HG02798 (cell line): ENCODE results near the gene KCTD18.

Source experiments
- ATAC-seq: cut with Tn5 transposase; IDR thresholded peaks from one replicate; pipeline ENCODE4 v1.9.1; 2021; ENCODE audit warnings: mild to moderate bottlenecking; ENCODE audit not compliant: unreplicated experiment, poor library complexity

The KCTD18 gene

DNA sequence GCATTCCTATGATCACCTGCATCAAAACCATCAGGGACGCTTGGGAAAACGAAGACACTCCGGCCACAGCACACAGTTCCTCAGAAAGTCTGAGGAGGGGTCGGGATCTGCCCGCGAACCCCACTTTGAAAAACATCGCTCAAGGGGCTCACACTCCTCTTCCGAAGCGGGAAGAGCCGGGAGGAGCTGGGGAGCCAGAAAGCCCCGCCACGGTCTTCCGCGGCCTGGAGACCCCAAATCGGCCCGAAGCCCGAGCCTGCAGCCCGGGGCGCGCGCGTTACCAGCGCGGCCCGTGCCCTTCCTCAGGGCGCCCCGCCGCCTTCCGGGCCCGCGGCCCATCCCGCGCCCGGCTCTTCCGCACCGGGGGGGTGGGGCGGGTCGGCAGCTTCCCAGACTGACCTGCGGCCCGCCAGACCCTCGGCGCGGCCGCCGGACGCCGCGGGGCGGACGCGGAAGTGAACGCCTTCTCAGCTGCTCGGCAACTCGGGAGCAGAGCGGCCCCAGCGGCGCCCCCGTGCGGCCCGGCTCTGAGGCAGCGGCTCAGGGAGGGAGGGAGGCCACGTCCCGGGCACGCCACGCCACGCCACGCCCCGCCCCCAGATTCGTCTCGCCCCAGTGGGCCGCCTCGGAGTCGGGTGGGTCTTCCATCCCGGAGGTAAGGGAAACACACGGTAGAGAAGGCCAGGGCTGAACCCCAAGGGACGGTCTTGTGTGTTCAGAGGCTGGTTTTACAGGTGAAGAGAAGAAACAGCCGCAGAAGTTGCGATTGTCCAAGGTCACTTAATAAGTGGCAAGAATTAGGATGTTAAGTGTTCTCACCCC, at the start of gene KCTD18:
TSS of gene KCTD18 (minus strand) at position 457 of the 822 bp plus-strand sequence. CDS start 3,052 bp downstream, outside the sequence.
- ATAC-seq: peak; percentile 99

DNA sequence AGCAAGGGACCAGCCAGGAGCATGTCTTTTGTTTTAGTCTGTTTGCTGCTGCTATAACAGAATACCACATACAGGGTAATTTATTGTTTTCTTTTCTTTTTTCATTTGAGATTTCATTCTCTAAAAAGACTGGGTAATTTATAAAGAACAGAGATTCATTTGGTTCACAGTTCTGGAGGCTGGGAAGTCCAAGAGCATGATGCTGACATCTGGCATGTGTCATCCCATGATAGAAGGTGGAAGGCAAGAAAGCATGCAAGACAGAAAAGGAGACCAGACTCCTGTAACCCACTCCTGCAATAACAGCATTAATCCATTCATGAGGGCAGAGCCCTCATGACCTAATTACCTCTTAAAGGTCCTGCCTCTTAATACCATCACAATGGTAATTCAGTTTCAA, 30.9 kb upstream of the KCTD18 start:
- ATAC-seq: no peak

DNA sequence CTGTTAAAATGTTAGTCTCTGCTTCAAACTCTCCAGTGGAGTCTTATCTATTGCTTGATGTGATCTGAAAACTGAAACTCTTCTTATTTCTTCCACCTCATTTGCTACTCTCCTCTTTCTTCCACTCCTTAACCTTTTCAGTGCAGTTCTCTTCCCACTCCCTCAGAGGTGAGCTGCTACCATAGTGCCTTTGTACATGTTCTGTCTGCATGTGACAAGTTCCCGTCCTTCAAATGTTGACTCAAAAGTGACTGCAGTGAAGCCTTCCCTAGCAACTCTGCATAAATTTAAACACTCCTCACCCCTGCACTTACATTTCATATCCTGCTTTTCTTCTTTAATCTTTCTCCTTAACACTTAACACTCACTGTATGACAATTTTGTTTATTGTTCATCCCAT, 28.3 kb upstream of the KCTD18 start:
- no peak for ATAC-seq

DNA sequence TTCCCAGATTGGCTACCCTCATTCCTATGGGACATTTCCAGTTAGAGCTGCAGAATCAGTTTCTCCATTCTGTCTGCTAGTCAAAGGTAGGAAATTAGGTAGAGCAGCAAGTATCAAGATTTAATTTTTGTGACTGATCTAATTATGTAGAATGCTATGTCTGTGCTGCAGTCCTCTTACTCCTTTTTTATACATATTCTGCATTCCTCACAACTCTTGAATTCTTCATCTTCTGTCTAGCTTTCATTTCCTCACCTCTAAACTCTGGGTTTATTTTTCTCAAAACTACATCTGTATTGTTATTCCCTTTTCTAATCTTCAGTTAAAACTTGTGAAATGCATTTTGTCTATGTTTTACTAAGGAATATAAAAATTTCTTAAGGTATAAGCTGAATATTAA, 24.7 kb upstream of the KCTD18 start:
- ATAC-seq: no peak

DNA sequence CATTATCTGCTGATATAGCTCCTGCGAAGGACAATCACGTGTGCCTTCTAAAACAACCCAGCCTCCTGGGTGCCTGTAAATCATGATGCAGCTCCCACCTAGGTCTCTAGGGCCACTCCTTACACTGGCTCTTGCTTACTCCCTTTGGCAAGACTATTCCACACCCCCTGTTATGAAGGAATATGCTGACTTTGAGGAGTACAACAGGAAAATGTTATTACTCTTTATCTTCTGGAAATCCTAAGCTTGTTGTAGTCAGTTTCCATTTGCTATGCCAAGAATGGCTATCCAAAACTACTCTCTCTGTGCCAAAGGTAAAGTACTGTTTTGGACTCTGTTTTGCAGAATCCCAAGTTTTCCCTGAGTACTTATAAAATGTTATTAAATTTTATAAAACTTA, 23.9 kb upstream of the KCTD18 start:
- ATAC-seq: no peak

DNA sequence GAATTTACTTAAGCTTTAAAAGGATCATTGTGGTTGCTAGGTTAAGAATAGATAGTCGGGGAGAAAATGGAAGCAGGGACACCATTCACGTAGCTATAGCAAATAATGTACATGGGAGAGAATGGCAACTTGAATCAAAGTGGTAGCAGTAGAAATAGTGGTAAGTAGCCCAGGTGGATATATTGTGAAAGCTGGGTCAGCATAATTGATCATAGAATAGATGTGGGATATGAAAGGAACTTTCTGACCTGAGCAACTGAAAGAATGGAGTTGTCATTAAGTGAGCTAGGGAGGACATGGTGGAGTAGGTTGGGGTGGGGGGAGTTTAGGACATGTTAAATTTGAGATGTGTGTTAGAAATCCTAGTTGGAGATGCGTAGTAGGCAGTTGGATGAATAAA, 18.4 kb upstream of the KCTD18 start:
- no peak for ATAC-seq

DNA sequence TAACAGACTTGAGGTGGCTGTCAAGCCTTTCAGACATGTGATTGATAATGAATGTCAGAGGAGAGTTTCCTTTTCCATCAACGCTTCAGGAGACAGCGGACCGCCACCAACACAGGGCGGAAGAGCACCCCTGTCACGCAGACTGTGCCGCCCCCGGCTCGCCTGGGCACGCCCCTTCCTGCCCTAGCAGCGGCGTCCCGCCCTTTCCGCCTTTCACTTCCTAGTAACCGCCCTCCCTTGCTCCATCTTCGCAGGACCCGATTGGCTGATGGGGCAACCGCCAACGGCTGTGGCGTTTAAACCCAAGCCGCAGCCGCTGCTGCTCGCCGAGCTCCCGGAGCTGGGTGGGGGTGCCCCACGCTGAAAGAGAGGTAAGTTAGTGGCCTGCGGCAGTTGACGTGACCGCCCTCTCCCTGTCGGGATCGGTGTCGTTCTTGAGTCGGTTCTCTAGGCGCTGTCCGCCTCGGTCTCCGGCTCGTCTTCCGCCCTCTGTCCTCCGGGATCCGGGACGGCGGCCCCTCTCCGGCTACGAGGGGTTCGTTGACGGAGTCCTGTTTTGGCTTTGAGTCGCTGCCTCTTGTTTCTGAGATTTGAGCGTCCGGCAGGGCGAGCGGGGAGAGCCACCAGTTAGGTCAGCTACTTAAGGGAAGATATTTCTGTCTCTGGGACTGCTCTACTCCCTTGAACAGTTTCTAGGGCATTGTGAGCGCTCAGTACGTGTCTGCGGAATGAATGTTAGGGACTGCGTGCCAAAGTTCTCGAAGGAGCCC, 16.2 kb upstream of the KCTD18 start, which contains the start of gene SGO2:
TSS of gene SGO2 (plus strand) at position 326 of the 770 bp plus-strand sequence. CDS start 6,769 bp downstream, outside the sequence.
- ATAC-seq: peak; percentile 100

DNA sequence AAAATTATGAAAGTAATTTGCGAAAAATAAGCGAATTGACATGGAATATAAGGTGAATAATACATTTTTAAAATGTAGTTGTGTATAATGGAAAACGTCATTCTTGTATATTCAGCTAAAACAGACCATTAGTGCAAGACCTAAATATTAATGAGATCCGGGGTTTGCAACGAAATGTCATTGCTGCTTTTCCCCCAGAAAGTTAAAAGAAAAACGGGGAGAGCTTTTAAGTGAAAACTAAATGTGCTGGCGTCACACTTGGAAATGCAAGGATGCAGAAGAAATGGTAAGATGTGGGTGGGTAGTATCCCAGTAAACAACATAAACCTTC, 15.6 kb upstream of the KCTD18 start:
- no peak for ATAC-seq

DNA sequence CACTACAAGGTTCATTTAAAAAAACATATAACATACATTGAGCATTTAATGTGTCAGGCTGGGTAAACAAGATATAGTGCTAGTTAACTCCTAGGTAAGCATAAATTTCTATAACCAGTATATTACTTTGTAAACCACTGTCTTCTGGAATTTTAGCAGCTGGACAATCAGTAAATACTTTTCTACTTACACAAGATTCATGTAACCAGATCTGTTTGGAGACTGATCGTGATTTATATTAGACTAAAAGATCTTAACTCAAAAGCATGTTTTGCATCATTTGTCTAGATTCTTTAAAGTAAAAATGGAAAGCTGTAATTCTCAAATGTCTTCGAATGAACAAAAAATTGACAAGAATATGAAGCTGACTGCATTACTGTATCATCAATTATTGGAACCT, 15.2 kb upstream of the KCTD18 start:
- ATAC-seq: no peak

DNA sequence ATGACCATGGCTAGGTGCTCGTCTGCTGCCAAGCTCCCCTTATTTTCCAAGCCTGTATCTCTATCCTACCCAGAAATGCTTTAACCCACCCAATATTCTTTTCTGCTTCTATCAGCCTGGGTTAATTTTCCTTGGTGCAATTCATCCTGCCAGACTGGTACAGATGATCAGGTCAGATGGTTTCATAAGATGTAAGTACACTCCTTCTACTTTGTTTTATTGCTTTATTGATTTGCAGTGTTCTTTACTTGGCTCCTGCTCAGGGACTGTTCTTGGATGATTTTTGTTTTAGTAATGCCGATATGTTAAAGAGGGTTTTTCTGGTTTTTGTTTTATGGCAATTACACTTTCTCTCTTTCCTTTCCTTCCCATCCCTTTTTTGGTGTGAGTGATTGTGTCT, 13.7 kb upstream of the KCTD18 start:
- ATAC-seq: no peak

DNA sequence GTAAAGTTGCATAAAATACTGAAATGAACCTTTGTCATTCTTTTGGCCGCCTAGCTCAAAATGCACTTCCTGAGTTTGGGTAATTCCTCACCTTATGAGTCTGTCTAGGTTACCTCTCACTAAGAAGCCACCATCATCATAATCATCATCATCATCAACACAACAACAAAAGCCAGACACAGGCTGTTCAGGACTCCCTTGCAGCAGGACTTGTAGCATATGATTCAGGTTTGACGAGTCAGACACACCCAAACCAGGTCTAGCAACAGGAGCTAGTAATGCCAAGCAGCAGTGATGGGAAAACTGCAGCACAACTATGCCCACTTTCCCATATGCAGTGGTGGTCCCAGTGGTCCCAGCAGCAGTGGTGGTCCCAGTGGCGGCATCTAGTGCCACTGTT, 13.3 kb upstream of the KCTD18 start:
- no peak for ATAC-seq

DNA sequence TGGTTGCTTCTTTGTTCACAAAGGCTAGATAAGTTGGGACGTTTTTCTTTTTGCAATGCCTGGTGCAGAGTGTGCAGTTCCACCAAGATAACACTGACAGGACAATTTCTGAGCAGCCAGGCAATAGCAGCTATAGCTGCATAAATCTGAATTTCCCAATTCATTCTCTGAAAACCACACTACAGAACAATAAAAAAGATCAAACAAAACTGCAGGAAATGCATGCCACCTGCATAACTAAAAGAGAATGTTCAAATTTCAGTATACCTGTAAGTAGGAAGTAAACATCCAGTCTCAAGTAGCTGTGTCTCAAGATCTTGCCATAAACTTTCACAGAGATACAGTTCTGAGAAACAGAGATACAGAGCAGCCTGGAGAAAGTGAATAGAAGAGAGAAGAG, 5.3 kb upstream of the KCTD18 start:
- ATAC-seq: no peak

DNA sequence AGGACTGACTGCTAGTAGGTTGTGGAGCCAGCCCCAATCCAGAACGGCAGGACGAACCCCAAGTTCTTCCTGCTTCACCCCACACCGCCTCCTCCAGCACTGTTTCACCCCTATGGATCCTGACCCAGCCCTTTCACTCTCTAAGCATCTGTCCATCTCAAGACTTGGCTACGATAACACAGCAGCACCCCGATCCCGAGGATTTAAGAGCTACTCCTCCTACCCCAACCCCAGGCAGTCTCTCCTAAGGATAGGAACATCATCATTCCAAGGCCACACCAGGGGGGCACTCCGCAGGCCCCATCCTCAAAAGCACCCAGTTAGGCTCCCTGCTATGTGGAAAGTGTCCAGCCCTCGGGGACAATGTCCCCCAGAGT, 645 bp downstream of the KCTD18 start:
- peak; percentile 0 for ATAC-seq

DNA sequence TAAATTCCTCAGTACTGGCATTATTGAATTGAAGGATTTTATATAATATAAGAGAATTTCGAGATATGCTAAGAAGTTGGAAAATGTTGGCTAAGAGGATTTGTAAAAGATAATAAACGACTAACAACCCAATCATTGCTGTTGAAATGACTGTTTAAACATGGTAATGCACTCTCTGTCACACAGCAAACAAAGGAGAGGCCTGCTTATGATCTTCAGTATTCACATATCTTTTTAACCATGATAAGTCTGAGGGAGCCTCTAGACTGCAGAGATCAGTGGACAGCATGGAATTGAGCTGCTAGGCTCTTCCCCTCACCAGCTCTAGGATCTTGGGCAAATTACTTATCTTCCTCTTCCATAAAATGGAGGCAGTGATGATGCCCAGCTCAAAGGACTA, 2.7 kb downstream of the KCTD18 start:
- ATAC-seq: no peak

DNA sequence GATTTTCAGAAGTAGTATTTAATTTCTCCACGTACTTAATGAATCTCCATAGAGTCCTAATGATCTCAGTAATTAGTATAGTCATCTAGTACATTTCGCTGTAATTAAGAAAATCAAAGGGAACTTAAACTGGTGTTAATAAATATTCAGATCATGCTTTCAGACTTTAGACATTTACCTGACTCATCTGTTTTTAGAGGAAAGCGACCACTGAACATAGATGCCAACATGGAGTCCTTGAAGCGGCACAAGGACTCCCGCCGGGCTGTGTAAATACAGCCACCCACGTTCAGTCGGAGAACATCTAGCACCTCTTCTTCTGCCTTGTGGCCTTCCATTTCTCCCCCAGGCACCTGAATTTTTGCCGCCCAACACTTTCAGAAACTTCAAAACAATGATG, 3.2 kb downstream of the KCTD18 start:
- no peak for ATAC-seq

DNA sequence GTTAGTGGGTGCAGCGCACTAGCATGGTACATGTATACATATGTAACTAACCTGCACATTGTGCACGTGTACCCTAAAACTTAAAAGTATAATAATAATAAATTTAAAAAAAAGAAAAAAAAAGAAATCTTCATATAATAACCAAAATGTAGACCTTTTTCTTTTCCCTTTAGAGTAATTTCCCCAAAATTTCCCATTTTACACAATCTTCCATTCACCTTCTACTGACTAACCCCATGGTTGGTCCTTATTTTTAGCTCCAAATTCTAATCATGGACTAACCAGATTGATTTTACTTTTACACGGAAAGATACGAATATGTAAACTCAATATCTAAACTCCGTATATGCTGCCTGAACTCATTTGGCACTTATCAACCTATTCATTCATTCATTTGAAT, 7.7 kb downstream of the KCTD18 start:
- no peak for ATAC-seq

DNA sequence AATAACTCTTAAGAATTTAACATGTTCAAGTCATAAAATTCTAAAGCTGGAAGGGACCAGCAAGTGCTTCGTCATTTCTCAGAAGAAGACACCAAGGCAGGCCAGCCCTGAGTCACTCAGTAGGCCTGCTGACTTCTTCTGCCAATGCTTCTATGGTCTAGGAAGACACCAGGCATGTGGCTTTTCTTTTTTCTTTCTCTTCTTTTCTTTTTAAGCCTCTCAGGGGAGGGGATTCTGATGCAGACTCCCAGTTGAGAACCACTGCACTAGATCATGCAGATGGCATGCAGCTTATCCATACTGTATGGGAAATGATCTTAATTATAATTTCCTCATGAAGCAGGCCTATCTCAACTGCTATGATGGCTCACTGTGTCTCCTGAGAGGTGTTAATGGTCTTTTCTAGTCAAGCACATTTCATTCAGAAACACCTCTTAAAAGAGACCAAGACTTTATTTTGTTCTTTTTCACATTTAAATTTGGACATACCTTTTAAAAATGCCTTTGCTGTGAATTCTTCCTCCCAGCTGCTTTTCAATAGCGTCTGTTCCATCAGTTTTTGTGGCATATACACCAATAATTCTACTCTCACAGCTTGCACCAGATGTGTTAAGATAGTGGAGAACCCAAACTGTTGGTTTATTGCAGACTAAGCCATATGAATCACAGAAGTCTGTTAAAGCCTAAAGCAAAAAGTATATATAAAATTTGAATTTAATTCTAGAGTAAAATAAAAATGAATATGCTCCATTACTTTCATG, 11.3 kb downstream of the KCTD18 start:
- ATAC-seq: no peak

DNA sequence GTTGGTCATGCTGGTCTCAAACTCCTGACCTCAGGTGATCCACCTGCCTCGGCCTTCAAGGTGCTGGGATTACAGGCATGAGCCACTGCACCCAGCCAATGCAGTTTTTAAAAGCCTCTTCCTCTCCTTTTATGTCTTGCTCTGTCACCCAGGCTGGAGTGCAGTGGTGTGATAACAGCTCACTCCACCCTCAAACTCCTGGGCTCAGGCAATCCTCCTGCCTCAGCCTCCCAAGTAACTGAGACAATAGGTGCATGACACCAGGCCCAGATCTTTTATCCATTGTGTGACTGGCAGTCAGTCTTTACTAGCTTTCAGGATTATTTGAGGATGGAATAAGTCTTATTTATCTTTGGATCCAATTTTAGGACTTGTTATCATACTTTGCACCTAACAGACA, 13.2 kb downstream of the KCTD18 start:
- no peak for ATAC-seq

DNA sequence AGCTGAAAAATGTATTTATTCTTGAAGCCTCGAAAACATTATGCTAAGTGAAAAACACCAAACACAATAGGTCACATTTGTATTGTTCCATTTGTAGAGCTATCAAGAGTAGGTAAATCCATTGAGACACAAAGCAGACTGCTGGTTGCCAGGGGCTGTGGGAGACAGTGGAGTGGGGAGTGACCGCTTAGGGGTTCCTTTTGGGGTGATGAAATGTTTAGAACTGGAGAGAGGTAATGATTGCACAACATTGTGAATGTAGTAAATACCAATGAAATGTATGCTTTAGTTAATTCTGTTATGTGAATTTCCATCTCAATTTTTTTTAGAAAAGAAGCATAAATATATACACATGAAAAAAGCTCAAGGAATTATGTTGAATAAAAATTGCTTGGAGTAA, 15.8 kb downstream of the KCTD18 start:
- no peak for ATAC-seq

DNA sequence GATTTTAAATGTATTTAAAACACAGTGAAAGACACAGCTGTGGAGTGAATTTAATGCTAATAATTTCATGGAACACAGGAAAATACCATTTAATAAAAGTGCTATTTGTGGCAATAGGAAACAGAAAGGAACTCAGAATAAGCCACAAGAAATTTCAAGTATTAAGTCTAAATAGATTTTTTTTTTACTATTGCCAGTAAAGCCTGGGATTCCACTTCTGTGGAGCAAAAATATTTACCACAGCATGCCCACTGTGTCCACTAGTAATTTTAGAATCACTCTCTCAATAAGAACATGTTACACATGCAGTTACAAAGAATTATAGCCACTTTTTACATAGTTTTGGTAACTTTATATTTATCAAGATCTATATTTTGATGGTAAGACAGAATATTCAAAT, 17.2 kb downstream of the KCTD18 start:
- ATAC-seq: no peak

DNA sequence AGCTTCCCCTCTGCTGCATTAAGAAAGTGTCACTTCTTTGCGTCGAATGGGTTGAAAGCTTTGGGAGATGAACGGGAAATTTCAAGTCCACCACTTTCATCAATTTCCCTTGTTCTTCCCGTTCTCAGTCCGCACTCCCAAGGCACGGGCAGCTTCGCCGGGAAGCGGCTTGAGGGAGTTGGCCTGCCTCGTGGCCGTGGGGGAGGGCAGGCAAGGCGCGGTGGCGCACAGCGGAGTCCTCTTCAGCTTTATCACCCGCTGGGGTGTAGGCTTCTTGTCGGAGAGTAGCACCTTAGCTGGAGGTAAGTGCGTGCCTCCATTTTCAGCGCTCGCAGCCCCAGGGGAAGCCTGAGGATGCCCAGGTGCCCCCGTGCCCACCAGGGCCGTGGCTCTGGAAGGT, 19.9 kb downstream of the KCTD18 start:
- no peak for ATAC-seq
